Measurements from ENCODE around the gene OR9Q1. TPM values are rescaled to one million over a fixed set of nuclear protein-coding genes. Genes with fewer than 3 reads are reported as not detected.

OR9Q1 gene
- total and polyA plus RNA-seq, 2 of the 13 experiments (the other 11 are each of a cell fraction or from before 2014, with no cell fraction given): not detected

DNA sequence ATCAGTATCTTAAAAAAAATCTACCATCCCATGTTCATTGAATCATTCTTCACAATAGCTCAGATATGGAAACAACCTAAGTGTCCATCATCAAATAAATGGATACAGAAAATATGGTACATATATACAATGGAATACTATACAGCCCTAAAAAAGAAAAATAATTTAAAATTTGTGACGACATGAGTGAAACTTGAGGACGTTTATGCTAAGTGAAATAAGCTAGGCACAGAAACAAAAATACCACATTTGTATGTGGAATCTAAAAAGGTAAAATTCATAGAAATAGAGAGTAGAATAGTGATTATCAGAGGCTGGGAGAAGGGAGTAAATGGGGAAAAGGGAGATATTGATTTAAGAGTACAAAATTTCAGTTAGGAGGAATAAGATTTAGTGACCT, 62.8 kb downstream of the OR9Q1 start (continued):
- no peak for TF ChIP-seq RERE (CRISPR knock-in tag; IDR thresholded peaks at IDR 0.05; ENCODE audit: low read depth)
- TF ChIP-seq, protein P1, sequence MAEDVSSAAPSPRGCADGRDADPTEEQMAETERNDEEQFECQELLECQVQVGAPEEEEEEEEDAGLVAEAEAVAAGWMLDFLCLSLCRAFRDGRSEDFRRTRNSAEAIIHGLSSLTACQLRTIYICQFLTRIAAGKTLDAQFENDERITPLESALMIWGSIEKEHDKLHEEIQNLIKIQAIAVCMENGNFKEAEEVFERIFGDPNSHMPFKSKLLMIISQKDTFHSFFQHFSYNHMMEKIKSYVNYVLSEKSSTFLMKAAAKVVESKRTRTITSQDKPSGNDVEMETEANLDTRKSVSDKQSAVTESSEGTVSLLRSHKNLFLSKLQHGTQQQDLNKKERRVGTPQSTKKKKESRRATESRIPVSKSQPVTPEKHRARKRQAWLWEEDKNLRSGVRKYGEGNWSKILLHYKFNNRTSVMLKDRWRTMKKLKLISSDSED (CRISPR knock-in tag; IDR thresholded peaks at IDR 0.05): no peak
- TF ChIP-seq, protein P2, sequence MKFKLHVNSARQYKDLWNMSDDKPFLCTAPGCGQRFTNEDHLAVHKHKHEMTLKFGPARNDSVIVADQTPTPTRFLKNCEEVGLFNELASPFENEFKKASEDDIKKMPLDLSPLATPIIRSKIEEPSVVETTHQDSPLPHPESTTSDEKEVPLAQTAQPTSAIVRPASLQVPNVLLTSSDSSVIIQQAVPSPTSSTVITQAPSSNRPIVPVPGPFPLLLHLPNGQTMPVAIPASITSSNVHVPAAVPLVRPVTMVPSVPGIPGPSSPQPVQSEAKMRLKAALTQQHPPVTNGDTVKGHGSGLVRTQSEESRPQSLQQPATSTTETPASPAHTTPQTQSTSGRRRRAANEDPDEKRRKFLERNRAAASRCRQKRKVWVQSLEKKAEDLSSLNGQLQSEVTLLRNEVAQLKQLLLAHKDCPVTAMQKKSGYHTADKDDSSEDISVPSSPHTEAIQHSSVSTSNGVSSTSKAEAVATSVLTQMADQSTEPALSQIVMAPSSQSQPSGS (CRISPR knock-in tag; IDR thresholded peaks at IDR 0.05): no peak
- no peak for TF ChIP-seq MXD1 (CRISPR knock-in tag; IDR thresholded peaks at IDR 0.05)
- no peak for TF ChIP-seq NKX3-1 (CRISPR knock-in tag; IDR thresholded peaks at IDR 0.05)
- TF ChIP-seq ZNF253 (CRISPR knock-in tag; IDR thresholded peaks at IDR 0.05; ENCODE audit: borderline replicate concordance): no peak
- TF ChIP-seq NFE2L2 (IDR thresholded peaks at IDR 0.05; ENCODE audit: low read length): no peak
- no peak for TF ChIP-seq ZFP36L1 (CRISPR knock-in tag; IDR thresholded peaks at IDR 0.05)
